ENCODE measurements around the gene SZRD1.

The SZRD1 gene

DNA sequence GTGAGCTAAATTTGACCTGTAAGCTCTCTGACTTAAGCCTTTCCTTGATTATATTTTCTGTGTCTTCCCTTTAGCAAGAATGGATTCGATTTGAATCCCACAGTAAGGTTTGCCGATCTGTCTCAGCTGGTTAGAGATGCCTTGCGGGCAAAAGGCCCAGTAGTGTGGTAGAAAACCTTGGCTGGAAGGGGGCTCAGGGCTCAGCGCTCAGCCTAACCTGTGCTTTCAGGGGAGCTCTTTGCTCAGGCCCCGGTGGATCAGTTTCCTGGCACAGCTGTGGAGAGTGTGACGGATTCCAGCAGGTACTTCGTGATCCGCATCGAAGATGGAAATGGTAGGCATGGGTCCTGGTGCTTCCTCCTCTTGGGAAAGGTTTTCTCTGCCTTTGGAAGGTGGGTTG is 80.6 kb downstream of the SZRD1 start:
- TF ChIP-seq MYC (IDR thresholded peaks at IDR 0.05; ENCODE audit: low read depth, low read length) (no peak), MAX (IDR thresholded peaks at IDR 0.05; ENCODE audit: low read depth, low read length) (no peak), CTCF (IDR thresholded peaks at IDR 0.05; ENCODE audit: low read depth, low read length) (no peak), POLR2A (IDR thresholded peaks at IDR 0.05; ENCODE audit: extremely low read depth, insufficient read length) (no peak)
- no peak overlapping the region for H3K4me3 ChIP-seq (ENCODE audit: low read depth, low read length)

More for the DNA sequence above, 80.6 kb downstream of the SZRD1 start:
- no peak for DNase-seq (ENCODE audit: low read depth)

All from NB4 (cell line).